Neural cell (in vitro differentiated cells): Measurements from ENCODE around the gene KRTAP12-2.

Experiments used
- CTCF ChIP-seq: fragments of 450-650 bp; IDR thresholded peaks from 2 replicates; pipeline ENCODE4 v1.5.1; 2014; ENCODE audit warnings: antibody characterized with exemption, mild to moderate bottlenecking, moderate library complexity; ENCODE audit not compliant: poor library complexity, severe bottlenecking
- EZH2 ChIP-seq: fragments of 200-600, 300-800 bp; shearing (Covaris generic), sonication (generic); IDR thresholded peaks from 2 replicates; pipeline ENCODE4 v1.6.1; 2014; ENCODE audit warnings: antibody characterized with exemption, low read length, borderline replicate concordance, mild to moderate bottlenecking; ENCODE audit not compliant: insufficient read depth, poor library complexity, severe bottlenecking
- POLR2AphosphoS5 ChIP-seq: IDR thresholded peaks from 2 replicates; pipeline ENCODE4 v1.6.1; 2012
- TAF1 ChIP-seq: IDR thresholded peaks from 2 replicates; pipeline ENCODE4 v1.6.1; 2012; ENCODE audit warnings: low read depth

GRCh38 chr21:44639331-44639655 lies 27.4 kb downstream of the KRTAP12-2 start:
- TF ChIP-seq CTCF, result no peak
- no peak for TF ChIP-seq EZH2
- TF ChIP-seq POLR2AphosphoS5, result no peak
- TF ChIP-seq TAF1, result no peak
